Measurements from ENCODE around the gene ZNF573. TPM values are rescaled to one million over a fixed set of nuclear protein-coding genes. Genes with fewer than 3 reads are reported as not detected.

Gene ZNF573
- total and polyA plus RNA-seq, 2 of the 13 experiments (the other 11 are each of a cell fraction or from before 2014, with no cell fraction given), result 3.1 to 9.3 TPM

GRCh38 chr19:37691881-37692504 is 87.4 kb downstream of the ZNF573 start (continued):
- TF ChIP-seq, protein P1, sequence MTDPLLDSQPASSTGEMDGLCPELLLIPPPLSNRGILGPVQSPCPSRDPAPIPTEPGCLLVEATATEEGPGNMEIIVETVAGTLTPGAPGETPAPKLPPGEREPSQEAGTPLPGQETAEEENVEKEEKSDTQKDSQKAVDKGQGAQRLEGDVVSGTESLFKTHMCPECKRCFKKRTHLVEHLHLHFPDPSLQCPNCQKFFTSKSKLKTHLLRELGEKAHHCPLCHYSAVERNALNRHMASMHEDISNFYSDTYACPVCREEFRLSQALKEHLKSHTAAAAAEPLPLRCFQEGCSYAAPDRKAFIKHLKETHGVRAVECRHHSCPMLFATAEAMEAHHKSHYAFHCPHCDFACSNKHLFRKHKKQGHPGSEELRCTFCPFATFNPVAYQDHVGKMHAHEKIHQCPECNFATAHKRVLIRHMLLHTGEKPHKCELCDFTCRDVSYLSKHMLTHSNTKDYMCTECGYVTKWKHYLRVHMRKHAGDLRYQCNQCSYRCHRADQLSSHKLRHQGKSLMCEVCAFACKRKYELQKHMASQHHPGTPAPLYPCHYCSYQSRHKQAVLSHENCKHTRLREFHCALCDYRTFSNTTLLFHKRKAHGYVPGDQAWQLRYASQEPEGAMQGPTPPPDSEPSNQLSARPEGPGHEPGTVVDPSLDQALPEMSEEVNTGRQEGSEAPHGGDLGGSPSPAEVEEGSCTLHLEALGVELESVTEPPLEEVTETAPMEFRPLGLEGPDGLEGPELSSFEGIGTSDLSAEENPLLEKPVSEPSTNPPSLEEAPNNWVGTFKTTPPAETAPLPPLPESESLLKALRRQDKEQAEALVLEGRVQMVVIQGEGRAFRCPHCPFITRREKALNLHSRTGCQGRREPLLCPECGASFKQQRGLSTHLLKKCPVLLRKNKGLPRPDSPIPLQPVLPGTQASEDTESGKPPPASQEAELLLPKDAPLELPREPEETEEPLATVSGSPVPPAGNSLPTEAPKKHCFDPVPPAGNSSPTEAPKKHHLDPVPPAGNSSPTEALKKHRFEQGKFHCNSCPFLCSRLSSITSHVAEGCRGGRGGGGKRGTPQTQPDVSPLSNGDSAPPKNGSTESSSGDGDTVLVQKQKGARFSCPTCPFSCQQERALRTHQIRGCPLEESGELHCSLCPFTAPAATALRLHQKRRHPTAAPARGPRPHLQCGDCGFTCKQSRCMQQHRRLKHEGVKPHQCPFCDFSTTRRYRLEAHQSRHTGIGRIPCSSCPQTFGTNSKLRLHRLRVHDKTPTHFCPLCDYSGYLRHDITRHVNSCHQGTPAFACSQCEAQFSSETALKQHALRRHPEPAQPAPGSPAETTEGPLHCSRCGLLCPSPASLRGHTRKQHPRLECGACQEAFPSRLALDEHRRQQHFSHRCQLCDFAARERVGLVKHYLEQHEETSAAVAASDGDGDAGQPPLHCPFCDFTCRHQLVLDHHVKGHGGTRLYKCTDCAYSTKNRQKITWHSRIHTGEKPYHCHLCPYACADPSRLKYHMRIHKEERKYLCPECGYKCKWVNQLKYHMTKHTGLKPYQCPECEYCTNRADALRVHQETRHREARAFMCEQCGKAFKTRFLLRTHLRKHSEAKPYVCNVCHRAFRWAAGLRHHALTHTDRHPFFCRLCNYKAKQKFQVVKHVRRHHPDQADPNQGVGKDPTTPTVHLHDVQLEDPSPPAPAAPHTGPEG (CRISPR knock-in tag; IDR thresholded peaks at IDR 0.05), result 0 out of 2 replicates have a peak, but pooled peaks have one; percentile 49
- TF ChIP-seq HCFC1 (IDR thresholded peaks at IDR 0.05; ENCODE audit: low read depth, low read length) (peak; percentile 68; the same call in 1 of the 2 replicates), ZFAT (CRISPR knock-in tag; conservative IDR thresholded peaks at IDR 0.05) (no peak), SATB2 (CRISPR knock-in tag; IDR thresholded peaks at IDR 0.05) (no peak), SMARCE1 (IDR thresholded peaks at IDR 0.05; ENCODE audit: borderline replicate concordance) (no peak), ZNF780A (CRISPR knock-in tag; IDR thresholded peaks at IDR 0.05) (no peak), ZNF280B (CRISPR knock-in tag; IDR thresholded peaks at IDR 0.05; ENCODE audit: borderline replicate concordance) (0 out of 2 replicates have a peak, but pooled peaks have one; percentile 46), EHMT2 (IDR thresholded peaks at IDR 0.05; ENCODE audit: borderline replicate concordance, low read depth, low read length) (no peak), ZNF782 (CRISPR knock-in tag; IDR thresholded peaks at IDR 0.05; ENCODE audit: borderline replicate concordance) (no peak), POLR2A (IDR thresholded peaks at IDR 0.05; ENCODE audit: insufficient read depth in 1 of 2, low read depth in 2 of 2, low read length in 2 of 2) (peak; percentile 61 to 90), NR2F1 (CRISPR knock-in tag; IDR thresholded peaks at IDR 0.05) (no peak), PLRG1 (conservative IDR thresholded peaks at IDR 0.05) (no peak), CBX1 (IDR thresholded peaks at IDR 0.05; ENCODE audit: low read depth) (peak; percentile 71), SOX13 (IDR thresholded peaks at IDR 0.05) (no peak), SOX13 (CRISPR knock-in tag; conservative IDR thresholded peaks at IDR 0.05 in 1 of 2, IDR thresholded peaks at IDR 0.05 in 1 of 2) (peak in 1 of 2 experiments; percentile 50; a peak in 1 of 4 replicates), HINFP (CRISPR knock-in tag; IDR thresholded peaks at IDR 0.05; ENCODE audit: low read depth) (peak; percentile 81; the same call in 1 of the 2 replicates), NCOA5 (CRISPR knock-in tag; IDR thresholded peaks at IDR 0.05) (no peak), SMC3 (IDR thresholded peaks at IDR 0.05; ENCODE audit: low read length) (no peak), RELA (CRISPR knock-in tag; IDR thresholded peaks at IDR 0.05) (peak; percentile 81; the same call in 1 of the 2 replicates), BHLHE40 (IDR thresholded peaks at IDR 0.05; ENCODE audit: low read length) (no peak)
- TF ChIP-seq, protein P2, sequence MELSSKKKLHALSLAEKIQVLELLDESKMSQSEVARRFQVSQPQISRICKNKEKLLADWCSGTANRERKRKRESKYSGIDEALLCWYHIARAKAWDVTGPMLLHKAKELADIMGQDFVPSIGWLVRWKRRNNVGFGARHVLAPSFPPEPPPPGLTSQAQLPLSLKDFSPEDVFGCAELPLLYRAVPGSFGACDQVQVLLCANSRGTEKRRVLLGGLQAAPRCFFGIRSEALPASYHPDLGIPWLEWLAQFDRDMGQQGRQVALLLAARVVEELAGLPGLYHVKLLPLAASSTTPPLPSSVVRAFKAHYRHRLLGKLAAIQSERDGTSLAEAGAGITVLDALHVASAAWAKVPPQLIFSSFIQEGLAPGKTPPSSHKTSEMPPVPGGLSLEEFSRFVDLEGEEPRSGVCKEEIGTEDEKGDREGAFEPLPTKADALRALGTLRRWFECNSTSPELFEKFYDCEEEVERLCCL (CRISPR knock-in tag; IDR thresholded peaks at IDR 0.05; ENCODE audit: borderline replicate concordance), result no peak

All from HepG2 (cell line).